ENCODE data around the gene TBC1D14. TPM values are rescaled to one million over a fixed set of nuclear protein-coding genes. Genes with fewer than 3 reads are reported as not detected.

The TBC1D14 gene
- total RNA-seq, 1 experiment from 2014 or later: 50.2 TPM

DNA sequence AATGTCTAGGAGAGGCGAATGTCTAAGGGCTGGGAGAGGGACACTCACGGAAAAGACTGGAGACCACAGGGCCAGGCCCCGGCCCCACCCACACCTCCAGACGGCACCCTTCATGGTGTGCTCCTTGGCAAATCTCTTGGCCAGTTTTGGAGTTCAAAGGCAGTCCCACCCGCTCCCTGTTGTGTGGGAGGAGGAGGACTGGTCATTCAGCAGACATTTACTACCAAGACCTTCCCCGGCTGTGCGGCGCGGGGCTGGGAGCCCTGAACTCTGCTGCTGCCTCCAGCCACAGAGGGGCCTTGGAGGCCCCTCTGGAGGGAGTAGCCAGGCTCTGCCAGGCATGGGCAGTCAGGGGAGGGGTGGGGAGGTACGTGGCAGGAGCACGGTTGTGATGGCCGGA lies 8.7 kb upstream of the TBC1D14 start:
- H3K23me2 ChIP-seq (ENCODE audit: insufficient read length, low read depth, low read length, poor library complexity, severe bottlenecking): no peaks in the 10 kb centered on the region
- Mint-ChIP-seq H3K9me3 (no peaks in the 10 kb centered on the region), H3K4me1 (peaks cover 5 to 10% of the 10 kb centered on the region in 2 experiments), H3K27ac (no peak overlapping the region), H3K4me3 (no peak overlapping the region), H3K36me3 (ENCODE audit: insufficient read depth in 1 of 3, low read depth in 3 of 3) (no peaks in the 10 kb centered on the region), H3K27me3 (ENCODE audit: low read depth) (peaks cover 10% of the 10 kb centered on the region)
- WGBS (ENCODE audit: extremely low coverage, insufficient read length, low lambda C conversion rate): no CpG with 5 or more reads among the region's 12 CpGs
- no peak overlapping the region for H3K23ac ChIP-seq (ENCODE audit: insufficient read length, low read depth, low read length)
- H3K9me3 ChIP-seq (ENCODE audit: control insufficient read depth, low read depth, low read length): no peaks in the 10 kb centered on the region
- H2AK5ac ChIP-seq (ENCODE audit: insufficient read length, low read length): no peak overlapping the region
- no peak overlapping the region for H2BK15ac ChIP-seq (ENCODE audit: low read depth, low read length)
- TF ChIP-seq, protein P1, sequence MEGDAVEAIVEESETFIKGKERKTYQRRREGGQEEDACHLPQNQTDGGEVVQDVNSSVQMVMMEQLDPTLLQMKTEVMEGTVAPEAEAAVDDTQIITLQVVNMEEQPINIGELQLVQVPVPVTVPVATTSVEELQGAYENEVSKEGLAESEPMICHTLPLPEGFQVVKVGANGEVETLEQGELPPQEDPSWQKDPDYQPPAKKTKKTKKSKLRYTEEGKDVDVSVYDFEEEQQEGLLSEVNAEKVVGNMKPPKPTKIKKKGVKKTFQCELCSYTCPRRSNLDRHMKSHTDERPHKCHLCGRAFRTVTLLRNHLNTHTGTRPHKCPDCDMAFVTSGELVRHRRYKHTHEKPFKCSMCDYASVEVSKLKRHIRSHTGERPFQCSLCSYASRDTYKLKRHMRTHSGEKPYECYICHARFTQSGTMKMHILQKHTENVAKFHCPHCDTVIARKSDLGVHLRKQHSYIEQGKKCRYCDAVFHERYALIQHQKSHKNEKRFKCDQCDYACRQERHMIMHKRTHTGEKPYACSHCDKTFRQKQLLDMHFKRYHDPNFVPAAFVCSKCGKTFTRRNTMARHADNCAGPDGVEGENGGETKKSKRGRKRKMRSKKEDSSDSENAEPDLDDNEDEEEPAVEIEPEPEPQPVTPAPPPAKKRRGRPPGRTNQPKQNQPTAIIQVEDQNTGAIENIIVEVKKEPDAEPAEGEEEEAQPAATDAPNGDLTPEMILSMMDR (conservative IDR thresholded peaks at IDR 0.05): no peak
- H3T11ph ChIP-seq (ENCODE audit: low read length): no peak overlapping the region
- no peak overlapping the region for H2BK20ac ChIP-seq (ENCODE audit: low read depth, low read length, poor library complexity, severe bottlenecking)
- H4K5ac ChIP-seq (ENCODE audit: insufficient read length, low read depth, low read length): no peak overlapping the region
- H3K14ac ChIP-seq (ENCODE audit: insufficient read depth, low read length): no peak overlapping the region
- no peak overlapping the region for H2BK12ac ChIP-seq (ENCODE audit: insufficient read length, low read depth, low read length)
- no peak overlapping the region for H3K4me2 ChIP-seq (ENCODE audit: insufficient read depth, insufficient read length, low read length)
- H2BK120ac ChIP-seq (ENCODE audit: low read depth, low read length, poor library complexity, severe bottlenecking): no peak overlapping the region
- H3K79me2 ChIP-seq (ENCODE audit: insufficient read depth, low read length): no peaks in the 10 kb centered on the region
- H3K27me3 ChIP-seq (ENCODE audit: insufficient read depth, low read length): no peaks in the 10 kb centered on the region
- no peak overlapping the region for H2AFZ ChIP-seq (ENCODE audit: low read length)
- no peak overlapping the region for H4K8ac ChIP-seq (replicated peaks; ENCODE audit: insufficient read length, low read depth, low read length)
- no peaks in the 10 kb centered on the region for H4K20me1 ChIP-seq (ENCODE audit: control insufficient read depth, insufficient read depth, insufficient read length)
- no peak overlapping the region for H3K27ac ChIP-seq (ENCODE audit: insufficient read length, low read depth, low read length)
- no peak overlapping the region for H2BK5ac ChIP-seq (ENCODE audit: insufficient read length, low read length)
- H3K56ac ChIP-seq (ENCODE audit: insufficient read length, low read depth, low read length): no peak overlapping the region
- H4K91ac ChIP-seq (ENCODE audit: insufficient read length, low read depth, low read length): no peak overlapping the region
- no peak for DNase-seq
- H3K9ac ChIP-seq (ENCODE audit: extremely low read depth, insufficient read length, low read length): no peak overlapping the region
- no peaks in the 10 kb centered on the region for H3K79me1 ChIP-seq (ENCODE audit: insufficient read depth, low read depth, low read length, poor library complexity, severe bottlenecking)
- H3K4ac ChIP-seq (ENCODE audit: low read depth, low read length): no peak overlapping the region
- H3K18ac ChIP-seq (ENCODE audit: insufficient read length, low read depth, low read length): no peak overlapping the region
- no peaks in the 10 kb centered on the region for H3K4me1 ChIP-seq (ENCODE audit: insufficient read depth, low read length)
